ENCODE measurements around the gene TSPAN18.
A peak's percentile ranks its signal among the peaks of the same experiment; 100 is the strongest.

Gene TSPAN18

DNA sequence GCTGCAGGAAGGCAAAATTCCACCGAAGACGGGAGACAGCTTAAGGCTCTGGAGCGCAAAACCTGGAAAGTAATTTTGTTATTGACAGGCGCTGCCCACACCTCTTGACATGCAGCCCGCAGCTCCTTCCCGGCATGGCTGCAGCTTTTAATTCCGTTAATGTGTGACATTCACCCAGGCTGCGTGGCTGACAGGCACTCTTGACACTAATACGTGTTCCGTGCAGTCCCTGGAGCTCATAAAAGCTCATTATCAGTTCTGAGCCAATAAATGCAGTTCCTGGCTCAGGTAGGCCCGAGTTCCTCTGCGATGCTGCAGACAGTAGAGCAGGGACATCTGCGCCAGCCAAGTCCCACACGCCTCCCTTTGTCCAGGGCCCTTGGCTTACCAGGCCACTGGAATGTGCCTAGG lies 34.8 kb downstream of the TSPAN18 start:
- no peak for DNase-seq

GRCh38 chr11:44763121-44763820 lies 36.5 kb downstream of the TSPAN18 start:
- DNase-seq: no peak

DNA sequence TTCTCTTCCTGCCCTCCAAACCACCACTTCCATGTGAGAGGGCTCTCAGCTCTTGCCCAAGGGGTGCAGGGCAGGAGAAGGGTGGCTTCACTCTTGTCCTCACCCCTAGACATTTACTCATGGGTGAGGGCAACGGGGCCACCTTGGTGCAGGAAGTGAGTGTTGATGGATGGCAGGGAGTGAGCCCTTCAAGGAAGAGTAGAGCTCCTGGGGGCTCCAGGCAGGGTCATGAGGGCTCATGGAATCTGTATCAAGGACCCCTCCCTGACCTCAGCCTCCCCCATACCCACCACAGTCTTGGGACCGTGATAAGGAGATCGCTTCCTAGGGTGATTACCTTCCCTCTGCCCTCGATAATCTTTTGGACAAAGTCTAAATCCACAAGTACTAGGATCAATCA lies 37.8 kb downstream of the TSPAN18 start:
- DNase-seq: no peak

GRCh38 chr11:44765026-44765595 lies 38.3 kb downstream of the TSPAN18 start:
- no peak for DNase-seq

DNA sequence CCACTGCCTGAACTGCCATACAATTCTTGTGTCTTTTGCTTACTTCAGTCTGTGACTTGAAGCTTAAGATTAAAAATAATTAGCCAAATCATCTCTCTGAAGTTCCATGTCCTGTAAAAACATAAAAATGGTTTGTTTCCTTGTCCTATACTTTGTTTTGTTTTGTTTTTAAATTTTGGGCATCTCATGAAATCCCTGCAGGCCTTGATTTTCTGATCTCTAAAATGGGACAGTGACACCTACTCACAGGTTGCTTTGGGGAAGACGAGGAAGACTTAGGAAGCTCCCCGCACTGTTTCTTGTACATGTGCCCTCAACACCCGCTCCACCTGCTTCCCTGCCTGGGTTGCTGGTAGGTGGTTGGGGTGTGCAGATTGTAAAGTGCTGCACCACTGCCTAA lies 38.9 kb downstream of the TSPAN18 start:
- no peak for DNase-seq

DNA sequence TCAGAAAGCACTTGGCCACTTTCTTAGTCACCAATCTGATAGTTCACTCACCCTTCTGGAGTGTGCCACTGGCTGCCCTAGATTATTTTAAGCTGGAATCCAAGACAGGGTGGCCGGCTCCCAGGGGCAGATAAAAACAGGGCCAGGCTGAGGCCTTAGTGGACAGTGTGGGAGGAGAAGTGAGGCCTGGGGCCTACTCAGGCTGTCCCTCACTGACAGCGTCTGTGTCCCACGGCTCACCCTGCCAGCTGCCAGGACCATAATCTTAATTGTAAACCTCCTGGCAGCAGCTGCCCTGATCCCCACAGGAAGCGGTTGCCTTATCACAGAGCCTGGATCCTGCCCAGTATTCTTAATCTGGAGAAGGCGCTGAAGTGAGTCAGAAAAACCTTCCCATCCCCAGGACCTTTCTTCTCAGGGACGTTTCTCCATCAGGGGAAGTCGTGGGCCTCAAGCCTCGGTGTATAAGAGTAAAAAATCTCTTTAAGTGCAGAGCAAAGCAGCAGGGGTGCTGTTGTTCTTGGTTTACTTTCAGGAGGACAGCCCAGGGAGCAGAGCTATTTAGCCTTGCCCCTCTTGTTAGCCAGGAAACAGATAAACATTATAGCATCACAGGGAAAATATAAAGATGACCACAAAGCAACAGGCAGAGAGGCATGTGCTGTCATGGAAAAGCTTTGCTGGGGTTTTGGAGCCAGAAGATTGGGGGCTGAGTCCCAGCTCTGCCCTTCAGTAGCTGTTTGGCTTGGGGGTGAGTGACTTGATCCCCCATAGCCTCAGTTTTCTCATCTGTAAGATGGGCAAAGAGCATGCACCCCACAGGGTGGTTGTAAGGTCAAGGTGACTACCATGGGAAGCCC lies 39.6 kb downstream of the TSPAN18 start:
- no peak for DNase-seq

DNA sequence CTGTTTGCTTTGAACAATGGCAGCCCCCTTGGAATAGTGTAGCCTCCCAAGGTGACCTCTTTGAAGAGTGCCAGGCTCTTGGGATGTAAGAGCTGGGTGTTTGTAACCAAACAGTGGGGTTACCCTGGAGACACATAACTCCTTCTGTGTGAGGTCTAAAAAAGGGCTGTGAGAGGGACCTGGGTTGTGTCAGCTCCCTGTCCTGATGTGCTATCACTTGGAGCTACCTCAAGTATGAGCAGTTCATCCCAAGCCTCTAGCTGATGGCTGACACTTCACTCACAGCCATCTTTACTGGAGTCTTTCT lies 40.2 kb downstream of the TSPAN18 start:
- no peak for DNase-seq

- no peak for DNase-seq
Measured at GRCh38 chr11:44767421-44767820, 40.7 kb downstream of the TSPAN18 start.

DNA sequence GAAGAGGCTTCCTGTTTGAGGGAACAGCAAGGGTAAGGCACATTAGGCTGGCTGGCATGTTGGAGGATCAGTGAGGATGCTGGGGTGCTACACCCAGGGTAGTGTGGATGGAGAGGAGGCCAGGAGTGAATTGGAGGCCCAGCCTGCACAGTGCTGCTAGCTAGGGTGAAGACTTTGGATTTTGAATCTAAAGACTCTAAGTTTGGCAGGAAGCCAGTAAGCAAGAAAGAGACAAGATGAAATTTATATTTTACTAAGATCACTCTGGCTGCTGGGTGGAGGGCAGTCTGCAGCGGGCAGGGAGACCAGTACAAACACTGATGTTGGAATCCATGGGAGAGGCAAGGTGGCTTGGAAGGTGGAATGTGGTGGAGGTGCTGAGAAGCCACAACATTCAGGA lies 43.6 kb downstream of the TSPAN18 start:
- no peak for DNase-seq

GRCh38 chr11:44771252-44771734 lies 44.5 kb downstream of the TSPAN18 start:
- no peak for DNase-seq

- no peak for DNase-seq
Measured at GRCh38 chr11:44771841-44772240, 45.1 kb downstream of the TSPAN18 start.

DNA sequence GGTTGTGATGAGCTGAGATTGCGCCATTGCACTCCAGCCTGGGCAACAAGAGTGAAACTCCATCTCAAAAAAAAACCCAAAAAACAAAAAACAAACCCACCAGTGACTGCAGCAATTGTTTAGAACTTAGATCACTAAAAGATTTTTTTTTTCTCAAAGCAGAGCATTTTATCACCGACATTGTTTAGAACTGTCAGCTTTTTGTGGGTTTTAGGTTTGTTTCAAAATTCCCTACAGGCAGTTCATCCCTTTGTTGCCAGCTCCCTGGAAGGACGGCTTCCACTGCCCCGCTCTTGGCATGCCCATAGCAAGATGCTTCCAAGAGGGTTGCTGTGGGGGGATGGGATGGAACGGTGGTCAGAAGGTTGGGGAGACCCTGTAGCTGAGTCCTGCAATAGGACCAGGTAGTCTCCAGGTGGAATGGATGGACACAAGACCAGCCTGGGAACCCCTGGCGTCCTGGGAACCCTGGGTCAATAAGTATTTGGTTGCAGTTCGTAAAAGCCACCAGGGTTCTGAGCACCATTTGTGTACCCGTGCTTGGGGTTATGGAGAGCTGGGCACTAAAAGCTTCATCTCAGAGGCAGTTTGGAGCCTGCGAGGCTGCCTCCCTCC lies 46.7 kb downstream of the TSPAN18 start:
- no peak for DNase-seq

- no peak for DNase-seq
Measured at GRCh38 chr11:44774108-44774507, 47.3 kb downstream of the TSPAN18 start.

GRCh38 chr11:44774731-44775130 lies 48.0 kb downstream of the TSPAN18 start:
- DNase-seq: no peak

- DNase-seq: peak; percentile 77
Measured at GRCh38 chr11:44775366-44775984, 48.7 kb downstream of the TSPAN18 start.

DNA sequence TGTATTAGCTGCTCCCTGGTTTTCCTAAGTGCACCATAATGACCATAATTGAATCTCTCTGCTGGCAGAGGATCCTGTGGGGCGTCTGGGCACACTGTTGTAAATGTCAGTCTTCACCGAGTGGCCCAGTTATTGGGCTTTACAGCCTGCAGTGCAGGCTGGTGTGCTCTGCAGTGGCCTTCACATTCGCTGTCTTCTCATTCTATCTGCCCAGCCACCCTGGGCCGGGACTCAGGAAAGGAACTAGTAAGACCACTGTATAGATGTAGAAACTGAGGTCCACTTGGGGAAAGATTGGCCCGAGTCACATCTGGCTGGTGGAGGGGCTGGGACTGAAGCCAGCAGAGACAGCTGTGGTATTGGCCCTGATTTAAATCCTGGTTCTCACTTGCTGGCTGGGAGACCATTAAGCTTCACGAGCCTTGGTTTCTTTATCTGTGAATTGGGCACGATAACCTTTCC lies 49.3 kb downstream of the TSPAN18 start:
- DNase-seq: no peak

DNA sequence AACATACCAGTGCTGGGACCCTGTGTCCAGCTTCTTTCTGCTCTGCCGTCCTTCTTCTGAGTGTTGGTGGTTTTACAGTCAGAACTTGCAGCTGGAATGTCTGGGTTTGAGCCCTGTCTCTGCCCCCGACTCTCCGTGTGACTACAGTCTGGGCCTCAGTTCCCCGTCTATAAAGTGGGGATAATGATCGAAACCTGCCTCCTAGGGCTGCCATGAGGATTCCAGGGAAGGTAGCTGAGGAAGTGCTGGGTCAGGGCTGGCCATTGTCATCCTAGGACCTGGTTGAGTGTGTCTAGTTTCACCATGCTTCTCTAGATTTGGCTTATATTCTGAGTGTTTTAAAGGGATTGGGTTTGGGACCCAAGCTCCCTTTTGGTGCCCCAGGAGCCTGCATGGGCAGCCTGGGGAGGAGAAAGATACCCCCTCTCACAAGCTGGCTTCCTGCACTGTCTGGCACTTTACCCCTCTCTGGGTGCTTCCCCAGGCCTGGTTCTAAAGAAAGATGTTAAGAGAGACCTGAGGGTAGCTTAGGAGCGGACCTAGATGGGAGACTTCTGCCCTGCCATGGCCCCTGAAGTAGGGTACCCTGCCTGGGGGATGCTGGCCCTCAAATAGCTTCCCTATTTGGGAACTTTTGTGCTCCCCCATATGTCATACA lies 49.9 kb downstream of the TSPAN18 start:
- no peak for DNase-seq

DNA sequence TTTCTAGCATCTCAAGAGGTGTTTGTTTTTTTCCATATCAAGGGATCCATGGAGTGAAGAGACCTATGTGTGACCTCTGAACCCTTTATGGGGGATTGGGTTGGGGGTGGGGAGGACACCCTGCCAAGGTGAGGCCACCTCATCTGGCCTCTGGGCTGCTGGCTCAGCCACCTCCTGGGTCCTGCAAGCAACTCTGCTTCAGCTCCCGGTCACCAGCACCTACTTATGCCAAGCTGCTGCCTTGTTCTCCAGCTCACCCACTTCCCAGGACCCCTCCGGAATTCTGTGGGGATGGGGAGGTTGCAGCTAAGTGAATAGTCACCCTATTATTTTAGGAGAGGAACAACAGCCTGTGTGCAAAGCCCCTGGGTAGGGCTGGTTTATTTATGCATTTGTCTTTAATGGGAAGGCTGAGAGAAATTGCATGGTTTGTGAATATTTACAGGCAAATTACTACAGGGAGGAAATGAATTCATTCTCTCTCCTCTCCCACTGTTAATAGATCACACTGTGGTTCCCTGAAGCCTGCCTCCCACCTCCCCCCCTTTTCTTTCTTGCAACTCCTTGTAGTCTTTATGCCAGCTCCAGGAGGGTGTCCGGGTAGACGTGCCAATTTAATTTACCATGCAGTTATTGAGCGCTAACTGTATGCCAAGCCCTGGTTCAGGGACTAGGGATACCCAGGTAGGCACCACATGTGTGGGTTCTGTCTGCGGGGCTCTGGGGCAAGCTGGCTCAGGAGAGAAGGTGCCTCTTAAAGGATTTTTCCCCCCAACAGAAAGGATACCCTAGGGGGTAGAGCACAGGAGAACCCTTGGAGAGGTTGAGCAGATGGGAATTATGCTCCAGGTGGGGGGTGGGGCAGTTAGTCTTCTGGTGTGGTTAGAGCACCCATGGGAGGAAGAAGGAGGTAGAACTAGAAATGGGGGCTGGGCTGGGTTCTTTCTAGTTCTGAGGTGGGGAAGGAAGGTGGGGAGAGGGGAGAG lies 50.7 kb downstream of the TSPAN18 start:
- DNase-seq: no peak

- DNase-seq: no peak
Measured at GRCh38 chr11:44778195-44779100, 51.7 kb downstream of the TSPAN18 start.
